Glomerular endothelial cell (primary cell): ENCODE data around the gene TEK. TPM values are rescaled to one million over a fixed set of nuclear protein-coding genes. Genes with fewer than 3 reads are reported as not detected.
"Not testable (repeated sequence)": the region's sequence is repeated elsewhere in the genome, so short reads cannot be mapped to it uniquely, and the experiment has no call there.

ENCODE experiments used
- DNase-seq: peaks from one replicate; pipeline ENCODE4 v3.0.0-alpha.2; 2011; ENCODE audit warnings: low read depth, low spot score; ENCODE audit errors: extremely low read depth
- total RNA-seq: library from RNA; depleted of rRNA; stranded (reverse); fragments of >200 nt; gene quantifications from 2 replicates; pipeline ENCODE4 v1.2.3, GENCODE V29; 2015

The TEK gene
- 63.0 and 75.4 TPM in 2 replicates for total RNA-seq

DNA sequence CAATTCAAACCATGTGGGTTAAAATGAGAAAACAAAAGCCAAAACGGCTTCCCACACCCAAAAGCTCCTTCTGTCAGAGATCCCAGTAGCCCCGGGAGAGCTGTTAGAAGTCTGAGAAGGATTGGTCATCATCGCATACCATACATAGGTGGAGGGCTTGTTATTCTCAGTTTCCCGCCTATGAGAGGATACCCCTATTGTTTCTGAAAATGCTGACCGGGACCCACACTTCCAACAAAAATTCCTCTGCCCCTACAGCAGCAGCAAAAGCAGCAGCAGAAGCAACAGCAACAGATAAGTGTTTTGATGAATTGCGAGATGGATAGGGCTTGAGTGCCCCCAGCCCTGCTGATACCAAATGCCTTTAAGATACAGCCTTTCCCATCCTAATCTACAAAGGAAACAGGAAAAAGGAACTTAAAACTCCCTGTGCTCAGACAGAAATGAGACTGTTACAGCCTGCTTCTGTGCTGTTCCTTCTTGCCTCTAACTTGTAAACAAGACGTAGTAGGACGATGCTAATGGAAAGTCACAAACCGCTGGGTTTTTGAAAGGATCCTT, at the start of gene TEK:
TSS of gene TEK (plus strand) at position 245 of the 561 bp plus-strand sequence. CDS start 366 bp downstream, outside the sequence.
- no peak for DNase-seq

DNA sequence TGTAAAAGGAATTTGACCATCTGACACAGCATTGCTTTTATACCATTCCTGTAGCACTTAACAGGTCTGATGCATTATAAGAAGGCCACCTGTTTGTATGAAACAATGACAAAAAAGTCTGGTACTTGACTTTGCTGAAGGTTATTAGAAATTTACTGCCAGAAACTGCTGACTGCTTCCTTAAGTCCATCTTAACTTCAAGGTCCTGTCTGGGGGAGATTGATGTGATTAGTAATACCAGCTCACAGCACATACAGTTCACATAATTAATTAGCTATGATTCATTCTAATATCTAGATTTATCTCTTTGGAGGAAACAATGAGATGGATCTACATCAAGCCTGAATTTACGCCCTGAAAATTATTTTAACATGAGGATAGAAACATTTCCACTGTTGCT, 49.6 kb upstream of the TEK start:
- no peak for DNase-seq

- DNase-seq = peak; percentile 83
Observed at GRCh38 chr9:27059907-27060306, 49.1 kb upstream of the TEK start.

- no peak for DNase-seq
Observed at GRCh38 chr9:27065288-27065687, 43.7 kb upstream of the TEK start.

DNA sequence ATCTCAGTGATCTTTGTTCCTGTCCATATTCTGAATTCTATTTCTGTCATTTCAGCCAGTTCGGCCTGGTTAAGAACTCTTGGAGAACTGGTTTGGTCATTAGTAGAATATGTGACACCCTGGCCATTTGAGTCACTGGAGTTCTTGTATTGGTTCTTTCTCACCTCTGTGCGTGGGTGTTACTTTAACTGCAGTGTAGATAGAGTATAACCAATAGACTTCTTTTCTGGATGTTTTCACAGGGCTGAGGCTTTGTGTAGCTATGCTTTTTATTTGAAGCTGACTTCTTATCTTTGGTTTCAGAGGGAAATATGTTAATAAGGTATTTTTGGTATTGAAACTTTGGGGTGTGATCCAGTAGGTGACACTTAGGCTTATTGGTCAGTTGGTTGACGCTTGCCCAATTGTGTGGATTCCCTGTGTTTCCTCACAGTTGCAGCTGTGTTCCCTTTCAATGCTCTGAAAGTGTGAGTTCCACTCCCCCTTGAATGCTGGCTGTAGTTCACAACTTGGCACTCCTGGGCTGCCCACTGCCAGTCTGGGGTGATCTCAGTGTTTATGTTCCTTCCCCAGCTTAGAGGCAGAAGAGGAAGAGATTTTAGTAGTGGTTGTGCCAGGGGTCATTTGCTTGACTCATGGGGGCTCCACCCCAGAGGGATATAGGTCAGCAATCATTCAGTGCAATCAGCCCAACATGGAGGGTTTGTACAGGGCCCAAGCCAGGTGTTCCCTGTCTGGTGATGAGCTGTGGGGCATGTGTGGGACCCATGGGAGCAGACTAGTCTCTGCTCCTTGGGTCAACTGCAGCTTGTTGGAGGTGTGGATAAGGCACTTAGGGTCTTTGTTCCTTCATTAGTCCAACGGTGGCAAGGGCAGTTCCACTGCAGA, 34.9 kb upstream of the TEK start:
- DNase-seq = no peak

DNA sequence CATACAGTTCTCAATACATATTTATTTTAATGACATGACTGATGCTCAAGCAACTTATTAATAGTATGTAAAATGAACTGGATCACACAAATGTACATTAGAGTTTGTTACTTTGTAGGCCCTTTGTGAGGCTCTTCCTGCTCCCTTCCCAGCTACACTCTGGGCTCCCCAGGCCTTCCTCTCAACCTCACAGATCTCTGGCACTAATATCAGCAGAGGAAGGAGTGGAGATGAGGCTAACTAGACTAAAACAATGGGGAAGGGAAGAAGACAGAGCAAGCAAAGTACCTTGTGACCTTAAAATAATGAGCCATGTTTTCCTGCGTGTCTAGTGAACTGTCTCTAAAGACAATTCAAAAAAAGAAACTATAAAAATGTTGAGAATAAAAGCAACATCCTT, 30.3 kb upstream of the TEK start:
- no peak for DNase-seq

- DNase-seq = no peak
Observed at GRCh38 chr9:27085456-27085855, 23.6 kb upstream of the TEK start.

DNA sequence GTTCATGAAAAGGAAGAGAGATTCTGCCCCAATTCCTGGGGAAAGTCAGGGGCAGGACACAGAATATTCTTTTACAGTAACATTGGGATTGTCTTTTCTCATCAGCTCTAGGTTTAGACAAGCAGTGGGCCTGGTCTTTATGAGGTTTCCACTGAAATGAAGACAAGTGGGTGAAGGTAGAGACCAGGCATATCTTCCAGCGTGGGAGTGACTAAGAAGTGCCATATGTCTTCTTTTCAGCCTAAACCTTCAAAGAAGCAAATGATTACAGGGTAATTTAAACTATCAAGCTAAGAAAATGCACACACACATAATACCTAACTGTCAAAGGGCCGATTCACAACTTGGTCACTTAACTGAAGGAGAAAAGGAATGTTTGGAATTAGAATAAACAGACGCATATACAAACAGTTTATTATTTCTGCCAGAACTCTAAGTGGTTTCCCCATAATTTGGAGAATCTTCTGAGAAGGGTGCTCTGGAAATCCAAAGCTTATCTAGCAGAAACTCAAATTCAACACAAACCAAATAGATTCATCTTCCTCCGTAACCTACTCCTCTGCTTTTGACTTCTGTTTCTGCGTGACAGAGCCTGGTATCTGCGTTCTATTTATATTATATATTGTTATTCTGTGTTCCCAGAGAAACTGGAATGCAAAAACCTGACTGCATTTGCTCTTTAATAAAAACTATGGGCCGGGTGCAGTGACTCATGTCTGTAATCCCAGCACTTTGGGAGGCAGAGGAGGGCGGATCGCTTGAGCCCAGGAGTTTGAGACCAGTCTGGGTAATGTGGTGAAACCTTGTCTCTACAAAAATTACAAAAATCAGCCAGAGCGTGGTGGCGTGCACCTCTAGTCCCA, 22.0 kb upstream of the TEK start:
- no peak for DNase-seq

DNA sequence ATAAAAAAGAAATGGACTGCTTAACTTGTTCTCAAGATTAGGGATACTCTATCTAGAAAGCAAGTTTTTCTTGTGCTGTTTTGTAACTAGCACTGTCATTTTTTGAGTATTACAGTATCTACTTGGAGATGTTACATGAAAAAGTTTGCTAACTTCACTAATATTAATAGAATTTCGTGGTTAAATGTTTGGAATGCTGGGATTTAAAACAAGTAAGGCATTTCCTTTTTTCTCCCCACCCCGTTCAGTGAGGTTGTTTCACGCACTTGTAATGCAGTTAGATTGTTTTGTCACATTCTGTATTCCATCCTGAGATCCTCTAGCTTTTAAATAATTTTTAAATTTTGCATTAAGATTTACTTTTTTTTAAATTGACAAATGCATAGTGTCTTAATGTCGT, 20.0 kb upstream of the TEK start:
- DNase-seq = no peak

GRCh38 chr9:27089706-27090105, 19.3 kb upstream of the TEK start:
- DNase-seq = no peak

DNA sequence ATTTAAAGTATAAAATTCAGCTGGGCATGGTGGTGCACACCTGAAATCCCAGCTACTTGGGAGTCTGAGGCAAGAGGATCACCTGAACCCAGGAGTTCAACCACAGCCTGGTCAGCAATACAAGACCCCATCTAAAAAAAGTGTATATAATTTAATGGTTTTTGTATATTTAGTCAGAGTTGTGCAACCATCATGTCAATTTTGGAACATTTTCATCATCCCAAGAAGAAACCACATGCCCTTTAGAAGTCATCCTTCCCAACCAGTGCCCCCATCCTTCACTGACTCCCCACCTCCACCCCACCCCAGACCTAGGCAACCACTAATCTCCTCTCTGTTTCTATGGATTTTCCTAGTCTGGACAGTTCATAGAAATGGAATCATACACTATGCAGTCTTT, 18.8 kb upstream of the TEK start:
- DNase-seq = no peak

DNA sequence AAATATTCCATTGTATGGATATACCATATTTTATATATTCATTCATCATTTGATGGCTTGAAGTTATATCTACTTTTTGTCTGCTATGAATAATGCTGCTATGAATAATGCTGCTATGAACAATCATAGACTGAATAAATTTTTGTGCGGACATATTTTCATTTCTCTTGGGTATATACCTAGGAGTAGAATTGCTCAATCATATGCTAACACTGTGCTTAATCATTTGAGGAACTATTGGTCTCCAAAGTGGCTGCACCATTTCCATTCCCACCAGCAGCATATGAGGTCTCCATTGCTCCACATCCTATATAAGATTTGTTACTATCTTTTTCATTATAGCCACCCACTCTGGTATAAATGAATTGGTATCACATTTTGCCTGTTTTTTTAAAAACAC, 18.3 kb upstream of the TEK start:
- DNase-seq = no peak

GRCh38 chr9:27092496-27092895, 16.5 kb upstream of the TEK start:
- DNase-seq = not testable (repeated sequence)

DNA sequence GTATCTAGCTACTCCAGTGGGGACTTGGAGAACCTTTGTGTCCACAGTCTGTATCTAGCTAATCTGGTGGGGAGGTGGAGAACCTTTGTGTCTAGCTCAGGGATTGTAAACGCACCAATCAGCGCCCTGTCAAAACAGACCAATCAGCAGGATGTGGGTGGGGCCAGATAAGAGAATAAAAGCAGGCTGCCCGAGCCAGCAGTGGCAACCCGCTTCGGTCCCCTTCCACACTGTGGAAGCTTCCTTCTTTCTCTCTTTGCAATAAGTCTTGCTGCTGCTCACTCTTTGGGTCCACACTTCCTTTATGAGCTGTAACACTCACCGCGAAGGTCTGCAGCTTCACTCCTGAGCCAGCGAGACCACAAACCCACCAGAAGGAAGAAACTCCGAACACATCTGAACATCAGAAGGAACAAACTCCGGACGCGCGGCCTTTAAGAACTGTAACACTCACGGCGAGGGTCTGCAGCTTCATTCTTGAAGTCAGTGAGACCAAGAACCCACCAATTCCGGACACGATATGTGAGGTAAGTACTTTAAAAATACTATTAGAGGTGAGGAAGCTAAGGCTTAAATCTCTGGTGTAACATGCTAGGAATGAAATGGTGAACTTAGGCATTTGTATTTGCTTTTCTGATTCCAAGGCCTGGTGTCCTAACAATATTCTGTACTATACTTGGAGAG, 15.5 kb upstream of the TEK start:
- DNase-seq = not testable (repeated sequence)

GRCh38 chr9:27094640-27095298, 14.3 kb upstream of the TEK start:
- no peak for DNase-seq

- no peak for DNase-seq
Observed at GRCh38 chr9:27107241-27107640, 1.8 kb upstream of the TEK start.

GRCh38 chr9:27109621-27110020, 596 bp downstream of the TEK start:
- DNase-seq = no peak

GRCh38 chr9:27110181-27110580, 1.2 kb downstream of the TEK start:
- no peak for DNase-seq

DNA sequence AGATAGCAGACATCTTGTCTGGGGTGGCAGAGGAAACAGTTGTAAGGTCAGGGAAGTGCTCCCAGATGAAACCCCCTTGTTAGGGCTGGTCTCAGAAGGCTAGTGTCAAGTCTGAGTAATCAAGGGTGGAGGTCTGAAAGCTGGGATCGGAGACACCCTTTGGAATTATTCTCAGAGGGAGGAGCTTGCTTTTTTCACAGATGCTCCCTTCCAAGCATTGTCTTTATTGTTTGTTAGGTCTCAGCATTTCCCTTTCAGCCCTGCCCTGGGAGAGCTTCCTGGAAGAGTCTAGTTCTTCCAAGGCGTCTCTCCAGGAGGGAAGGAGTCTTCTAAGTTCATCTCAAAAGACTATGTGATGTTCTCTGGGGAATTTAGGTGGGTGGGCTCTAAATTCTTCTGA, 3.2 kb downstream of the TEK start:
- DNase-seq = no peak

DNA sequence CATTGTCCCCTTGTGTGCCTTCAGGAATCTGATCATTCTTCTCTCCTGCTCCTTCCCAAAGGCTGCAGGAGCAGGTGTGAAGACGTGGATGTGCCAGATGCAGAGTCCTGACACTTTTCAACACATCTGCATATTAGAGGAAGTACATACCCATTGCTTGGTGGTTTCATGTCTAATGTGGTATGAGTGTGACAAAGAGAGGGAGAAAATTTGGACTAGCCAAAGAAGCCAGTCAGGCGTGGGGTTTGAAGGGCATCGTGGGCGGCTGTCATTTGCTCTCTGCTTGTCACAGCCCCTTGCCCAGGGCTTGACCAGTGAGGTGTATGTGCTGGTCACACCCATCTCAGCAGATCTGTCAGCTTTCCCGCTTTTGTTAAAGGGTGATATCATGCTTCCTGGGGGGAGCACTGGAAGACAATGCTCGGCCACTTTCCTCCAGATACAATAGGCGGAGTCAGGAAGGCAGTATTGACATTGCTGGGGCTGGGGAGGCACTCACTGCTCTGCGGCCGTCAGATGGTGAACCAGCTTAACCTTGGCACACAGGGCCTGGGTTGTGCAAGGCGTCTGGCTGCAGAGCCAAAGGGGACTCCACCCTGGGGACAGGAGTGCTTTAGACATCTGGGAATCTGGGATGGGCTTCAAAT, 8.6 kb downstream of the TEK start:
- DNase-seq = no peak
